KG1 (cell line): Measurements from ENCODE around the gene SRRD.

ENCODE experiments used
- DNase-seq: peaks from one replicate; lab custom pipeline; 2025; lab: John Stamatoyannopoulos, UW

The SRRD gene

DNA sequence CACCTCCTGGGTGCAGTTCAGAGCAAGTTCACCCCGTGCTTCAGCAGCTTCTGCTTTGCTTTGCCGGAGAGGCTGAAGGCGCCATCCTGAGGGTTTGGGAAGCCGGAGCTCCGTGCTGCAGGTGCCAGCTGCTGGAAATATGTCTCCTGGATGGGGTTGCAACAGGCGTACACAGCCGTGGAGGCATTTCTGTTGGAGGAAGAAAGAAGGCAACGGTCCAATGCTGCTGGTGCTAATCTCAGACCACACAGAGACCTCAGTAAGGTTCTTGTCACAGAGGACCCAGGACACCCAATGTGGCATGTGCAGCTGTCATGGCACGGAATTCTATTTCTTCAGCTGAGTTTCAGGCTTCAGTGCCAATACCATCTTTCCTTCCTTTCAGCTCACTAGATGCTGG lies 30.5 kb upstream of the SRRD start:
- DNase-seq = no peak

DNA sequence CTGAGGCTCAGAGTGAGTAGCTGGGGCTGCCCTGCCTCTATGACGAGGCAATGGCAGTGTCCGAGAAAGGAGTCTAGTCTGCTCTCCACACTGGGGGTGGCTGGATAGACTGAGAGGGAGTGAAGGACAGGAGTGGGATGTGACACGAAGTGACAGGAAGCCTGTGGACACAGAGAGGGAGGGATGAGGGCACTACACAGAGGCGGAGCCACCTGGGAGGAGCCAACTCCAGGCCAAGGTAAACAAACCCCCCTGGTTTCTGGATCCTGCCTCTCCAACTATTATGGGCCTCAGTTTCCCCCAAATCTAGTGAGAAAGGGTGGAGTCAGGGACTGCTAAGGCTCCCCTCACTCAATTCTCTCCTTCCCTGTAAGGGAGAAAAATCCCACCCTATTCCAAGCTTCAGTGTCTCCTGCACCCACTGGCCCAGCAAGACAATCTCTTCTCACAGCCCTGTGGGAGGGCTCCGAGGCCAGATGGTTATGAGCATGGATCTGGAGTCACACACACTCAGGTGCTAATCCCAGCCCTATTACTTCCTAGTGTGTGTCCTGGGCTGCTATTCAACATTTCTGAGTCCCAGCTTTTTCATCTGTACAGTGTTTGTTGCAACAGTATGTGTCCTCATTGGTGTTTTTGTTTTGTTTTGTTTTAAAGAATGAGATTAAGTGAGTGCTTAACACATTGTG lies 29.7 kb upstream of the SRRD start:
- no peak for DNase-seq

DNA sequence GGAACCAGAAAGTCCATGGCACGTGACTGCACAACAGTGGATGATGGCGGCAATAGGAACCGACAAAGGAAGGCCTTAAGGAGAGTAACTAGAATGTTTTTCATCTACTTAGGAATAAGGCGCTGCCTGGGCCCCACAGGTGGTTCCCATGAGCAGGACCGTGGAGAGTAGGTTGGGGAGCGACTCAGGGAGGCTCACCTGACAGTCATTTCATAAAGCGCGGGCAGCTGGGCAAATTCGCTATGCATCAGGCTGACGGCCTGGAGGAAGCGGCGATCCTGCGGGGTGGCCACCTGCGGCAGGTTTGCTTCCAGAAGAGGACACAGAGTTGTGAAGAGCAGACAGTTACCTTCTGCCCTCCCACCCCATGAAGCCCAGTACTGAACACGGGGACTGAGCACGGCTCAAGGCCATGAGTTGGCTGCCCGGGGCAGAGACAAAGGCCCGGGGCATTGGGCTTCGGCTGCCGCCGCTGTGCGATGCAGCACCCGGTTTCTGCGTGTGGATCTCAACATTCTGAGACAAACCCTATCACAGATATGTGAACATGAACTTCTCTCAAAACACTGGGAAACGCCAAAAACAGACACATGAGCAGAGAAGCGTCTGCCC lies 25.9 kb upstream of the SRRD start:
- DNase-seq = no peak

DNA sequence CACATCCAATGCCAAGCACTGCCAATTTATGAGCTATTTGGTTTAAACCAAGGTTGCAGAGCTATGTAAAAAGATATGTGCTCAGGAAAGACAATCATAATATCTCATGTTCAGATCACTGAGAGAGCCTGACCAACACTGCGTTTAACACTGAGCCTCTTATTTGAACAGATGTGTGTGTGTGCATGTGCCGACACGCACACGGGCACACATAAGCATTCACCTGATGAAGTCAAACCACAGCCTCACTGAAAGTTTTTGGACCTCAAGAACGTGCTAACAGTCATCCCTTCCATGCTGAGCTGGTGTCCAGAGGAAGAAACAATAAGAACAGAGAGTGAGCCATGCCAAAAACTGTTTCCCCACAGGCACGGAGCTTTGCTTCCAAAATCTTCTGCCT lies 23.5 kb upstream of the SRRD start:
- no peak for DNase-seq

DNA sequence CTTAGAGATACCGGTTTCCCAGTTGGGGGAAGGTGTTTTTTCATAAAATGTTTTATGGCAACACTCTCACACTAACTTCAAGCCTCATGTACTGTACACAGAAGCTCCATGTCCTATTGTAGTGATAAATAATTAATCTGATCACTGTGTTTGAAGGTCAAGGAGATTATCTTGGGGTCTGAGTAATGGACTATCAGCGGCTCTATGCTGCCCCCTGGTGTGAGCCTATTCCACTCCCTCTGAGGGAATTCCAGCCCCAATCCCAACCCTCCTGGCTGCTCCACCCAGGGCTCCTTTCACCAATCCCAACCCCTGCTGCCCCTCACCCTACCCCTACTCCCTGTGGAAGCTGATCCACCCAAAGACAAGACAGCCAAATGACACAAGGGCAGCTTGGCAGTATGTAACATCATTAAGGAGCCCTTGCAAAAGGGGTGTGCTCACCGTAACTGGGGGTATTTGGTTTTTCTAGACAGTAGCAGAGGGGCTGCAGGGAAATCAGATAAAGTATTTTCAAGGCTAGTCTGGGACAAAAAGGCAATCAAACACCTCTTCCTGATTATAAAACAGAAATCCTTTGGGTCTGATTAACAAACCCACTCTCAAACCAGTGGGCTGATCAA lies 22.4 kb upstream of the SRRD start:
- no peak for DNase-seq

DNA sequence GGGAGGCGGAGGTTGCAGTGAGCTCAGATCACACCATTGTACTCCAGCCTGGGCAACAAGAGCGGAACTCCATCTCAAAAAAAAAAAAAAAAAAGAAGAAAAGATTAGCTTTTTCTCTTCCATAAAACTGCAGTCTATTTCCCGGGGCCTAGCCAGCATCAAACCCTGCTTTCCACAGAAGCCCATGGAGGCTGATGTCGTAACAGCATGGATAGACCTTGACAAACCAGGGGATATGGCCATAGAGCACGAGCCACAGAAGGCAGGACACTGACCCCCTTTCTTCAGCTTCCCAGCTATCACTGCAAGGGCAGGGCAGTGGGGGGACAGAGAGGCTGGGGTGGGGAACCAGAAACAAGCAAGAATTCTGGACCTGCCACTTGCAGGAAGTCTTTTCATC lies 21.6 kb upstream of the SRRD start:
- DNase-seq = no peak

DNA sequence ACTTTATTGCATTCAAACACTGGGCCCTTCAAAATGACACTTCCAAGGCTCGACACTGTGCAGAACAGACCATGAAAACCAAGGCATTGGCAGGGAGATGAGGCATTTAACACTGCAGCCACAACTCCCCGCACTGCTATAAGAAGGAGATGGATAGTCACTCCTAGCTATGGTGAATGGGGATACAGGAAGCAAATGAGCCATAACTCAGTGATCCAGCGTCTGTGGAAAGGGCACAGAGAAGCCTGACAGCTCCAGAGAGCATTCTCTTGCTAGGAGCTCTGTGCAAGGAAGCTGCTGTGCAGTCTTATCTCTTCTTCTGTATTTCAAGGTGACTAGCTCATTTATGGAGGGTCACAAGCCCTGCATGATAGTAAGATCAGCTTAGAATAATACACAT lies 21.0 kb upstream of the SRRD start:
- no peak for DNase-seq

DNA sequence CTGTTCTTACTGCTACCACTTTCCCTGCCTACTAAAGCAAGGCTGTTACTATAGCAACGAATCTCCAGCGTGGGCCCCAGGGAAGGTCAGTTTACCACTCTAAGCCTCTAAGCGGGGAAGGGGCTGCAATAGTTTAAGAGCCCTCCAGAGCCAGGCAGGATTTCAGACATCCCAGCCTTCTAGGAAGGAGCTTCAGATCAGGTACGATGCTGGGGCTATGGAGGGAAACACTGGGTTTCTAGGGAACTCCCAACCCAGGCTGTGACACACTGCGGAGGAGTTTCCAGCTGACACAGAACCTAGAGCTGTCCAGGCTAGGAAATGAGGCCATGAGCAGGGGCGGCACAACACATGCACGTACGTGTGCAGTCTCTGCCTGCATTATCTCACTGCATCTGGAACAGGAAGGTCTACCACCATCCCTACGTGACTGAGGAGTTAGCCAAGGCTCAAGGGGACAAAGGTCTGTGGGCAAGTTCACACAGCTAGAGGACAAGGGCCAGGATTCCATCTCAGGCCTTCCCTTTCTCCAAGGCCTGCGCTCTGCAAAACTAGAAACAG lies 20.5 kb upstream of the SRRD start:
- no peak for DNase-seq

DNA sequence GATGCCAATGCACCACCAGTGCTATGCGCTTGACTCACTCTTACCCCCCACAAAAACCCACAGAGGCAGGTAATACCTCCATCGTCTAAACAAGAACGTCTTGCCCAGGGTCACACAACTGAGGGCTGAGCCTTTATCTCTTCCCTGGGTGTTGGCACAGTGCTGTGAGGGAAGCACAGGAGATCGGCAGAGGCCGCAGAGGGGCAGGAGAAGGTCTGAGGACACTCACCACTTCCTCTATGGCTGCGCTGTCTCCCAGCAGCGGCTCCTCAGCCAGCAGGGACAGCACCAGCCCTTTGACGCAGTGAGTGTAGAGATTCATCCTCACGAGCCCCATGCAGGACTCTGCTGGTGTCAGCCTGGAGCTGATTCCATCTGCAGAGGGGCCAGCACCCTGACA lies 20.0 kb upstream of the SRRD start:
- DNase-seq = no peak

DNA sequence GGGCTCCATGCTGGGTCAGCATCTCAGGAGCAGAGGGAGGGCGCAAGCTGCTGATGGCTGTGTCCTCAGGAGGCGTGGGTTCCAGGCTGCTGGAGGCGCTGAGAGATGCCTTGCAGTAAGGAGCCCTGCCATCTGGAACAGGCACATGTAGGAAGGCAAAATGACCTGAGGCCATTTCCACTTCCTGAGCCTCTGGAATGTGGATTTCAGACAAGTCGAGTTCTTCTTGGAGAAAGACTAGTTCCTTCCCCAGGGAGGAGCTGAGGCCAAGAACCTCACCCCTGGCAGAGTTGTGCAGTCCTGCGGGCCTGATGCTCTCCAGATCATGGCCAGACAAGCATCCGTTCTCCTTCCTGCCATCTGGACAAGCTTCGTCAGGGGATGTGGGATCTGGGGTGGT lies 19.4 kb upstream of the SRRD start:
- no peak for DNase-seq

DNA sequence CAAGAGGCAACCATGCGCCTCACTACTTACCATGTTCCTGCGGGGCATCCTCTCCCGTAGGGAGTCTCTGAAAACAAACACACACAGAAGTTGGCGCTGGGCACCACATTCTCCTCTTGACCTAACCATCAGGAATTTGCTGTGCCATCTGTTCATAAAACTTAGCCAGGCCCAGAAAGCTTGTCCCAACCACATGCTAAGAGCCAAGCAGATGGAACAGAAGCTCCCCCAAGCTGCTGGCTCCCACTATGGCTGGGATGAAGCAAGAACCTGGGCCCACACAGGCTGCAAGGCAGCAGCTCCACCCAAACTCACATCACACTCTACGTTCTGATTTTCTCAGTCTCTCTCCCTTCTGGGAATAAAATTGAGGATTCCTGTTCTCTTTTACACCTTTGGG lies 17.5 kb upstream of the SRRD start:
- DNase-seq = no peak

DNA sequence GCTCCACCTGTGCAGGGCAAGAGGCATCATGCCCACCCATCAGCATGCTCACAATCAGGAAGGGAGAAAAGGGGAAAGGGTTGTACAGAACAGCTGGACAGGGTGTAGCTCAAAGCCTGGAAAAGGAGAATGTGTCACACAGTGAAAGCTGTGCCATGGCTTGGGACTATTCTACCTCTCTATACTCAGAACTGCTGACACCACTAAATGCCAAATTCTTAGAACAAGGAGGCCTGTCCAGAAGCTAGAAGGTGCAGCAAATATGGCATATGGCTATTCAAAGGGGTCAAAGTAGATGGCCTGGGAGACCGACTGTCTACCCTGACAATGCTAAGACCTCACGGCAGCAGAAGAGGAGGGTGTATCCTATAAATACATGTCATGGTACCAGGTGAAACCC lies 12.9 kb upstream of the SRRD start:
- DNase-seq = no peak

DNA sequence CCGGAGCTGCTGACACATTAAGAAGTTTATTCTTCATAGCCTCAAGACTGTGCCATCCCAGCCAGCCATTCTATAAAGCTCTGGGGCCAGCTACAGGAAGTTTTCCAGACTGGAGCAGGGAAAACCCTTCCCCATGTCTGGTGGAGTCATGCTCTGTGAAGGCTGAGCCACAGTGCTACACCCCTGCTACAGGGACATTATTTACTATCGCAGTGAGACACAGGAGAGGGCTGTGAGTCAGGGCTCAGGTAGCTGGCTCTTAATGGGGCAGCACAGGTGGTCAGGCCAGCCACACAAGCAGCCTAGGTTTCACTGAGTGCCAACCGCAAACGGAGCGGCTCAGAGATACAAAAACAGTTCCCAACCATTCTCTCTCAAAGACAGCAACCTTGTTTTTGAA lies 12.2 kb upstream of the SRRD start:
- no peak for DNase-seq

DNA sequence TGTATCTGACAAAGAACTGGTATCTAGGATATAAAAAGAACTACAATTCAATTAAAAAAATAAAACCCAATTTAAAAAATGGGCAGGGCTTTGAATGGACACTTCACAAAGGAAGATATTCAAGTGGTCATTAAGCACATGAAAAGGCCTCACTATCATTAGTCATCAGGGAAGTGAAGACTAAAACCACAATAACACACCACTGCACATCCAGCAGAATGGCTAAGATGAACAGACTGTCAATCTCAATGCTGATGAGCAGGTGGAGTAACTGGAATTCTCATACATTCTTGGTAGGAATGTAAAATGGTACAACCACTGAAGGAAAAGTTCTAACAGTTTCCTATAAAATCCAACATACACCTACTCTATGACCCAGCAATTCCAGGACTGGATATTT lies 9.0 kb upstream of the SRRD start:
- DNase-seq = no peak

DNA sequence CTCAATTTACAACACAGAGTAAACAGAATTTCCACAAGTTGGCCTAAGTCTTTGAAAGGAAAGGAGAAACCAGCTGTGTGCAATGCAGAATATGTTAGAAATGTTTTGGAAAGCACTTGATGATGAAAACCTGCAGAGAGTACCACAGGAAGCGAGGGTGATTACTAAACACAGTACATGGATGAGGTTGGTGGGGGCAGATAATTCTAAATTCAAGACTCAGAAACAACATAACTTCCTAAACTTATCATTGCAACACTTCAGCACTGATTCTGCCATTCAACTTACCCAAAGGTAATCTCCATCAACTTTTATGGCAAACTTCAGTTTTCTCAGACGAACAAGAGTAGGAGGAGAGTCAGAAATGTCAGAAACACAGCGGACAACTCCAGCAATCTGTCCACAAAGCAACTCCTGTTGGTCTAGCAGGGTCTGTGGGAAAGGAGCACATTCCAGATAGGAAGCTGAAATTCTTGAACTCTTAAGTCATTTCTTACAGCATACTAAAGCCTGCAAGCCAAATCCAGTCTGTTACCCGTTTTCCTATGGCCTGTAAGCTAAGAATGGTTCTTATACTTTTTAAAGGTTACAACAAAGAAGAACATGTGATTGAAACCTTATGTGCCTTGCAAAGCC lies 6.9 kb upstream of the SRRD start:
- DNase-seq = no peak

DNA sequence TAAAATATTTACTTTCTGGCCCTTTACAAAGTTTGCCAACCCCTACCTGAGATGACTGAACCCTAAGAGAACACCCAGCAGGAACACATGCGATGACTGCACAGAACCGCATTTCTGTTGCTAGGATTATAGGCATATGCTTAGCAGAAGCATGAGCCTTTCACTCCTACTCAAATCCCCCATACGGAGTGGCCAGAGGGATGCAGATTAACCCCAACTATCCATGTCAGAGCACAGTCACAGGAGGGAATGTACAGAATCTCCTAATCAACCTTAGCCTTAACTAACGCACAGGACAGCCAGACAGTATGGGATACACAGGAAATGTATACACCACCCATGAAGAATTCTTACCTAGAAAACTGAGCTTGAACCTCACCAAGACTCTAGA lies 6.3 kb upstream of the SRRD start:
- DNase-seq = no peak

DNA sequence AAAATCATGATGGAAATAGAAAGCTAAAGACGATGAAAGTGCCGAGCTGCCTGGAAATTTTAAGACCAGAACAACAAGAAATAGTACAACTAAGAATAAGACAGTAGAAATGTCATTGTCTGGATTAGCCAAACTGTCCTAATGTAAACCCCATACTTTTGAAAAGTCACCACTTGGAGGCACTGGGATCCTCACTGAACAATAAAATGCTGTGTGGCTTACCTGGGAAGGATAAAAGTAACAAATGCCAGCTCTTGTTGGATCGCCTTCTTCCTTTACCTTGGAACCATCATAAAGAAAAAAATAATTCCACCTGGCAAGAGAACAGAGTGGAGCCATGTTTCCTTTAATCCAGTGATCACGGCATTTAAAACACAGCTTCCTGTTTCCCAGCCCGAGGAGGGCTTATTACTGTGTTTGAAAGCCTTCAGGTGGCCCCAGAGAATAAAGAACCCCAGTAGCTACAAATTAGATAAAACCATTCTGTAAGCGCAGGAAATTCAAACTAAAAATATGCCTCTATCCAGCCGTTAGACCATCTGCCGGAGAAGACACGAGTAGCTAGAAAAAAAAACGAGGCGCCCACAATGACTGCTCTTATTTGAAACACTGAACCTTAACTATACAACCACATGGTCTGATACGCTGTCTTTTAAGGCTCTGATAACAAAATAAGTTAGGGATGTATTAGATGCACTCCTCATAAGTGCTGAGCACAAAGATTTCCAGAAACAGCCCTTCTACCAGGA lies 4.5 kb upstream of the SRRD start:
- DNase-seq = peak; percentile 41

DNA sequence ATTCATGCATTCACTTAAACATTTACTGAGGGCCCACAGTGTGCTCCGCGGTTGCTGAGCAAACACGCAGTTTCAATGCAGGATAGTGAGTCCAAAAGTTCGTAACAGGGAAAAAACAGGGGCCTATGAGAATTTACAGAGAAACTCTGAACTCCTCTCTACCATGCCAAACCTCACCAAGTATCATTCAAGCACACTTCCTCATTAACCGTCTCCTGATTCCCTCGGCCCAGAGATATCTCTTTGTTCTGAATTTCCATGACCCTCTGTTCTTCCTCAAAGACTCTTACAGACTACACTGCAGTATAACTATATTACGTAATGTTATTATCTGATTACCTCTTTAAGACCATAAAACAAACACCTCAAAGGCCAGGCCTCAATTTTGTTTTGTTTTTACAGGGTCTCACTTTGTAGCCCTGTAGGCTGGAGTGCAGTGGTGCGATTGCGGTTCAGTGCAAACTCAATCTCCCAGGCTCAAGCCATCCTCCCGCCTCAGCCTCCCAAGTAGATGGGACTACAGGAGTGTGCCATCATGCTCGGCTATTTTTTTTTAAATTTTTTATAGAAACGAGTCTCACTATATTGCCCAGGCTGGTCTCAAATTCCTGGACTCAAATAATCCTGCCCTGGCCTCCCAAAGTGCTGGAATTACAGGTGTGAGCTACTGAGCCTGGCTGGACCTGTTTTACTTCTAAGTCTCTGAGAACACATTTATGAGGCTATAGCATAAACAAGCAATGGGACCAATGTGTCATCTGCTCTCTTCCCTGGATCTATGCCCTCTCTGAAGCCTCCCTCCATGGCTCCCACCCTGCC lies 3.7 kb upstream of the SRRD start:
- DNase-seq = peak; percentile 50

DNA sequence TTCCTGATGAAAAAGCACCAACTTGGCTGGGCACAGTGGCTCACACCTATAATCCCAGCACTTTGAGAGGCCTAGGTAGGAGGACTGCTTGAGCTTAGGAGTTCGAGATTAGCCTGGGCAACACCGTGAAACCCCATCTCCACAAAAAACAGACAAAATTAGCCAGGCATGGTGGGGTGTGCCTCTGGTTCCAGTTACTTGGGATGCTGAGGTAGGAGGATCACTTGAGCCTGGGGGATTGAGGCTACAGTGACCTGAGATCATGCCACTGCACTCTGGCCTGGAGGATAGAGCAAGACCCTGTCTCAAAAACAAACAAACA lies 3.1 kb upstream of the SRRD start:
- no peak for DNase-seq

DNA sequence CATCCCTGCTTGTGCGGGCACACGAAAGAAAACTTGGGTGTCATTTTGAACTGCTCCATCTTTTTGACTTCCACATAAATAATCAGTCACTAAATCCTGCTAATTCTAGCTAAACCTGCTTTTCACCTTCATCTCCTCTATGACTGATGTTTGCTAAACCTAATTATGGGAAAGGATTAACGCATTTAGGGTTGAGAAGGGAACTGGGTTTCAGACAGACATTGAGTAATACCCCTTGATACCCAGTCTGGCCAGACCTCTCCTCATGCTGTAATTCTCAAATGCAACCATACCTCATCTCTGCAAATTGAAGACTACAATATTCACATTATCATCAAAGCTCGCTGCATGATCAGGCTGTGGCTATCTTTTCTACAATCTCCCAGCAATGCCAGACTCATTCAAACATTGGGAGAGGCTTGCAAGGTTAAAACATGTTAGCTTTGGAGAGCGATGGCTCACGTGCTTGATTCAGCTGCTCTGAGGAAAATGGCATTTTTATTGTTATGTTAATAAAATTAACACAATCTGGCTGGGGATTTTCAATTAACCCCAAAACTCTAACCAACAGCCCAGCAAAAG lies 2.5 kb upstream of the SRRD start:
- no peak for DNase-seq

DNA sequence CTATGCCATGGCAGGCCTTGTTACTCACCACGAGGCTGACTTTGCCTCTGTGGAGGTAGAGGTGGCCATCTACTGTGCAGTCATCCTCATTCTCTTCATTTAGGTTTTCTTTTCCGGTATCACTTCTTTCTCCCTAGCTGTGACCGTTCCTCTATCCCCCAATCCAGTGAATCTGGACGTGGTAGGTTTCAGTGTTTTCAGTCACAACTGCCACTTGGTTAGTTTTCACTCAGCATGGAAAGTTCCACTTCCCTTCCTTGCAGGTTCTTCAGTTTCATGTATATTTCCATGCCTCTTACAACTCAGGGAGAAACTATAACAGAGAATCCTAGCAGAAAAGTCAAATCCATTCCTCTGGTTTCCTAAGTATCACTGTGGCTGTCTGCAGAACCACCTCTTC lies 2.0 kb upstream of the SRRD start:
- DNase-seq = no peak
